GM12873 (cell line): ENCODE data around the gene SLC9A5.

ENCODE experiments used
- TF ChIP-seq, protein P1 (sequence below): IDR thresholded peaks from 2 replicates; pipeline ENCODE4 v1.5.1; 2012; ENCODE audit warnings: low read depth, mild to moderate bottlenecking, moderate library complexity, low read length, control low read depth; ENCODE audit not compliant: insufficient read depth; ENCODE audit errors: missing control alignments

The SLC9A5 gene

DNA sequence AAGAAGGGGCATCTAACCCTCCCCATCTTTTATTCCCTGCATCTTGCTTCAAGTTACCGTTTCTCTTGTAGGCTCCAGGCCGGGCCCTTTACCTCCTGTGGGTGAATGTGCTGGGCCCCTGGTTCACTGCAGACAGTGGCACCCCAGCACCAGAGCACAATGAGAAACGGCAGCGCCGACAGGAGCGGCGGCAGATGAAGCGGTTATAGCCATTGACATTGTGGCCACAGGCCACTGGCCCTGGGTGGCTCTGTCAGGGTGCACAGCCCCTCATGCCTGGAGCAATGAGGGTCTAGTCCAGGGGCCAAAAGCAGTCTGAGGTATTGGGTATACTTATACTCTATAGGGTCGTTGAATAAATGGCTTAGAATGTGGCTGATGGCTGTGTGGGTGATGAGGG is 19.9 kb upstream of the SLC9A5 start:
- TF ChIP-seq, protein P1, sequence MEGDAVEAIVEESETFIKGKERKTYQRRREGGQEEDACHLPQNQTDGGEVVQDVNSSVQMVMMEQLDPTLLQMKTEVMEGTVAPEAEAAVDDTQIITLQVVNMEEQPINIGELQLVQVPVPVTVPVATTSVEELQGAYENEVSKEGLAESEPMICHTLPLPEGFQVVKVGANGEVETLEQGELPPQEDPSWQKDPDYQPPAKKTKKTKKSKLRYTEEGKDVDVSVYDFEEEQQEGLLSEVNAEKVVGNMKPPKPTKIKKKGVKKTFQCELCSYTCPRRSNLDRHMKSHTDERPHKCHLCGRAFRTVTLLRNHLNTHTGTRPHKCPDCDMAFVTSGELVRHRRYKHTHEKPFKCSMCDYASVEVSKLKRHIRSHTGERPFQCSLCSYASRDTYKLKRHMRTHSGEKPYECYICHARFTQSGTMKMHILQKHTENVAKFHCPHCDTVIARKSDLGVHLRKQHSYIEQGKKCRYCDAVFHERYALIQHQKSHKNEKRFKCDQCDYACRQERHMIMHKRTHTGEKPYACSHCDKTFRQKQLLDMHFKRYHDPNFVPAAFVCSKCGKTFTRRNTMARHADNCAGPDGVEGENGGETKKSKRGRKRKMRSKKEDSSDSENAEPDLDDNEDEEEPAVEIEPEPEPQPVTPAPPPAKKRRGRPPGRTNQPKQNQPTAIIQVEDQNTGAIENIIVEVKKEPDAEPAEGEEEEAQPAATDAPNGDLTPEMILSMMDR = no peak

DNA sequence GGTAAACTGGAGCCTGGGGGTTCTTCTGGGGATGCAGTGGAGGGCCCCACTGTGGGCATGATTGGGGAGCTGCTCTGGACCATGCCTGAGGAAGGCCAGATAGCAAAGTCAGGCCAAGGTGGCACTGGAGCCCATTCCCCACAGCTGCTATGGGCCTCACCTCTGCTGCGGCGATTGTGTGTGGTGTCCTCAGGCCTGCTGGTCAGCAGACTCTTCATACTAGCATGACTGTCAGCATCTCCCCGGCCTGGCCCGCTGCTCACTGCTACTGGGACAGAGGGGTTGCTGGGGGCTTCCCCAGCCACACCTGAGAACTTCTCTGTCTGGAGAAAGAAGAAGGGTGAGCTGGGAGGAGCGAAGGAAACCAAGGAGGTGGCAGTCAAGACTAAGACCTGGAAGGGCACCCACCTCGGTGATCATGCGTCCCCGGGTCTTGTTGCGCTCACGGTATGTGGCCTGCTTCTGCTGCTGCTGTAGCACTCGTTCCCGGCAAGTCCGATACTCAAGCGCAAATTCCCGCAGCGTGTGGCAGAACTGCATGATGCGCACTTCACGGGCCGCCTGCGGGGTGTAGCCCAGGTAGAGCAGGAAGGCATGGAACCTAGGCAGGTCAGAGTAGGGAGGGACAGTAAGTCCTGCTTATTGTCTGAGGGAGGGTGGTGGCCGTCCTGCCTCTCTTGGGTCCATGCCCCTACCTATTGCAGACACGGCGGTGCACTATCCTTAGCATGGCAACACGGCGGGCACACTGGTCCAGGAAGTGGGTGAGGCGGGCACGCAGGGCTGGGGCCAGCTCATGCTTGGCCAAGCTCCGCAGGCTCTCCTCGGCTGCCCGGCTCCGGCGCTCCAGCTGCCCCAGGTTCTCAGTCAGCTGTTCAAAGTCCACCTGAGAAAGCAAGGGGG is 18.6 kb upstream of the SLC9A5 start:
- TF ChIP-seq, protein P1 = no peak

DNA sequence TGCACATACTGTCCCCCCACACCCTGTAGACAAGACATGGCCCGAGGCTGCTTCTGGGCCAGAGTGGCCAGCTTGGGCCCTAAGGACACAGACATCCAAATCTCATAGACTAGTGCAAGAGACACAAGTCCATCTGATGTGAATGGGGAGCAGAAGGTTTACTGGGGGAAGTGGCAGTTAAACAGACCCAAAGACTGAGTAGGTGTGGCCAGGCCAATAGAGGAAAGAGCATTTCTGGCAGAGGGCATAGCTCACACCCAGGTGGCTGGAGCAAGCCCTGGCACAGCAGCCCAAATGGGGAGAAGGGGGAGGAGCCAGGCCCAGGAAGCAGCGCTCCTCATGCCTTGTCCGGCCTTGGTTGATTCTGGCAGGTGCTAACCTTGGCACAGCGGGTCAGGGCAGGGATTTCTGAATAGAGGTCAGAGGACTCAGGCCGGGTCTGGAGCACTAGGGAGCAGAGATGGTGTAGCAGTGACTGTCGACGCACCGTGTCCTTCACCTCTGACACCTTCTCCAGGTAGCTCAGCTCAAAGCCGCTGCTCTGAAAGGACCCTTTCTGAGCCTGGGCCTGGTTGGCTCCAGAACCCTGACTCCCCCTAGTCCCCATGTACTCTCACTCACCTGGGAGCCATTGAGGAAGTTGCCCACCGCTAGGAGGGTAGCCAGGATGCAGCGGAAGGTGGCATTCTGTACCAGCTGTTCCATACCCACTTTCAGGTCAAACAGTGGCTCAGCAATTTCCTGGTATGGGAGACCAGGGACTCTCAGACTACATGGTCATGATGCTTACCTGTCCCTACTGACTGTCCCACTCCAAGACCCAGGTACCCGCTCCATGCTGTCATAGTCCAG is 17.7 kb upstream of the SLC9A5 start:
- TF ChIP-seq, protein P1 = no peak

DNA sequence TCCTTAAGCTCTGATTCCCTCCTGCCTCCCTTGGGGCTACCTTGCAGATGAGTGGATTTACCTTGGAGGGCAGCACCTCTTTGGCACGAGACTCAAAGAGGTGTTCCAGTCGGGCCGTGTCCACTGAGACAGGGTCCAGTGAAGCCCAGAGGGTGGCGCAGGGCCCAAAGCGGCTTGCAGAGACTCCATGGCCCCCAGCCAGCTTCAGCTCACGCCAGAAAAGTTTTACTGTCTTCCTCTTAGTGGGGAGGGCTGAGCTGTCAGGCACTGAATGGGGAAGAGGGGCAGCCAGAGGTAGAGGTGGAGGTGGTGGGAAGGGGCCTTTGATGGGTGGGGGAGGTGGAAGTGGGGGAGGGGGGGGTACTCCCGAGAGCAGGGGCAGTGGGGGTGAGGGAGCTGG is 15.2 kb upstream of the SLC9A5 start:
- TF ChIP-seq, protein P1 = no peak

DNA sequence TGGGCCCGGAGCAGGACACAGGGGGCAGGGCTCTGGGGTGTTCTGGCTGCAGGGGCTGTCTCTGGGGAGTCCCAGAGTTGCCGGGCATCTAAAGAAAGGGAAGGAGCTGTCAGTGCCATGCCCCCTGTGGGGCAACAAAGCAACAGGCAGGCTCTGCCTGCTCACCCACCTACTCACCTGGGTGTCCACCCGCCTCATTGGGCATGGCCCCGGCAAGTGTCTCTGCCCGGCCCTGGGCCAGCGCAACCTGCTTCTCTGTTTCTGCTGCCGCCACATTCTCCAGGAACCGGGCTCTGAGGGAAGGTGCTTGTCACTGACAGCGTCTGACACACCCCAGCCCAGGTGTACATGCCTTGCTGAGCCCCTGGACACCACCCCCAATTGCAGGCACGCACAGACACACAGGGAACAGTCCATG is 14.6 kb upstream of the SLC9A5 start:
- TF ChIP-seq, protein P1 = no peak

DNA sequence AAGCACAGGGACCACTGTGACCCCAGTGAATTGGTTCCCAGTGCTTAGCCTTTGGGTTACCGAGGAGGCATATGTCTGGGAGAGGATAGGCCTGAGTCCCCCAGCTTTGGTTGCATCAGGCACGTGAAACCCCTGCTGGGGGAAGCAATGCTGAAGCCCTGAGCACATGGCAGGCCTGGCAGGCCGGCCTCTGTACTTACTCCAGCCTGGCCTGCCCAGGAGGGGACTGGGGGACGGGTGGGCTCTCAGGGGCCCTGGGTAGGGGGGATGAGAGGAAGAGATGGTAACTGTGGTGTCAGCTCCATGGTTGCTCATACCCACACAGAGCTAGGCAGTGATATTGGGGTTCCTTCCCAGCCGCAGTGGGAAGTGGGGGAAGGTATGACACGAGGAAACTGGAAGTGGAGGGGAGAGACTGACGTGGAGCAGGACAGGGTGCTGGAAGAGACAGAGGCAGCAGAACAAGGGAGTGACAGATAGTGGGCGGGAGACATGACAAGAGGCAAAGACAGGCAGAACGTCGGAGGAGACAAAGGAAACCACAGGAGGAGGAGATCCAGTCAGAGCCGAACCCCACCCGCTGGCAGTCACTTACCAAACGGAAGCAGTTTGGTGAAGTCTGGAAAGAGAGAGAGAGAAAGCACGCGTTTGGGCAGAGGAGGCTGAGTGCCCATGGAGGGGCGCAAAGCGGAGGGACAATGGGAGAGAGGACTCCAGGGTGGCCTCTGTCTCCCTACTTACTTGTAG is 12.8 kb upstream of the SLC9A5 start:
- TF ChIP-seq, protein P1 = no peak
